HepG2 (cell line): Measurements from ENCODE around the gene PLA2G12B. TPM values are rescaled to one million over a fixed set of nuclear protein-coding genes. Genes with fewer than 3 reads are reported as not detected.

ENCODE experiments used
- IKZF4 ChIP-seq: sonication (generic); formaldehyde crosslinking; IDR thresholded peaks from 2 replicates; pipeline ENCODE4 v1.5.1; 2020; ENCODE audit warnings: borderline replicate concordance, mild to moderate bottlenecking, low read depth, missing genetic modification reagents; ENCODE audit errors: not compliant biosample characterization
- KDM6A ChIP-seq: IDR thresholded peaks from 2 replicates; pipeline ENCODE4 v1.6.1; 2016; ENCODE audit warnings: low read depth
- KIAA2018 ChIP-seq: sonication (generic); formaldehyde crosslinking; IDR thresholded peaks from 2 replicates; pipeline ENCODE4 v1.5.0; 2020; ENCODE audit warnings: mild to moderate bottlenecking, missing genetic modification reagents, borderline replicate concordance
- MTERF4 ChIP-seq: sonication (generic); formaldehyde crosslinking; IDR thresholded peaks from 2 replicates; pipeline ENCODE4 v1.8.0; 2023; ENCODE audit warnings: mild to moderate bottlenecking, missing genetic modification reagents
- PLRG1 ChIP-seq: fragments of 450-650 bp; conservative IDR thresholded peaks from 2 replicates; pipeline ENCODE4 v1.6.1; 2016
- SNAPC4 ChIP-seq: sonication (generic); formaldehyde crosslinking; IDR thresholded peaks from 2 replicates; pipeline ENCODE4 v1.4.0; 2020; ENCODE audit warnings: mild to moderate bottlenecking, missing genetic modification reagents
- TFDP2 ChIP-seq: sonication (generic); formaldehyde crosslinking; IDR thresholded peaks from 2 replicates; pipeline ENCODE4 v1.4.0; 2020; ENCODE audit warnings: missing genetic modification reagents
- ZMAT5 ChIP-seq: sonication (generic); formaldehyde crosslinking; IDR thresholded peaks from 2 replicates; pipeline ENCODE4 v1.5.0; 2020; ENCODE audit warnings: mild to moderate bottlenecking, low read depth, missing genetic modification reagents, borderline replicate concordance
- ZNF292 ChIP-seq: sonication (generic); formaldehyde crosslinking; IDR thresholded peaks from 2 replicates; pipeline ENCODE4 v1.8.1; 2022; ENCODE audit warnings: mild to moderate bottlenecking, low read depth, missing genetic modification reagents, borderline replicate concordance
- ZNF775 ChIP-seq: sonication (generic); formaldehyde crosslinking; IDR thresholded peaks from 2 replicates; pipeline ENCODE4 v1.4.0; 2020; ENCODE audit warnings: missing genetic modification reagents, mild to moderate bottlenecking, moderate library complexity, borderline replicate concordance
- ZNF782 ChIP-seq: sonication (generic); formaldehyde crosslinking; IDR thresholded peaks from 2 replicates; pipeline ENCODE4 v1.4.0; 2020; ENCODE audit warnings: missing genetic modification reagents, mild to moderate bottlenecking, borderline replicate concordance
- polyA plus RNA-seq, 8 experiments: library from polyadenylated mRNA; depleted of rRNA in 3 of 8; stranded (reverse) in 7 of 8; unstranded in 1 of 8; fragments of >200 nt; fragmentation: Illumina TruSeq in 4 of 8; extraction: Trizol in 4 of 8; gene quantifications; 2 replicates each; pipeline versions ENCODE4 v1.2.1 to v1.2.3, GENCODE V29; 2011 to 2016; ENCODE audit warnings: low read depth in 4 of 8, missing spikeins in 1 of 8, mixed read lengths in 1 of 8; ENCODE audit not compliant: insufficient read depth in 1 of 8
- total RNA-seq, 5 experiments: library from RNA; depleted of rRNA; stranded (reverse); fragments of >200 nt; fragmentation: Illumina TruSeq; extraction: Trizol; gene quantifications; 2 replicates each; pipeline ENCODE4 v1.2.3, GENCODE V29; 2016; ENCODE audit warnings: low read depth in 1 of 5

The PLA2G12B gene
- total and polyA plus RNA-seq, 2 of the 13 experiments (the other 11 are each of a cell fraction or from before 2014, with no cell fraction given): 7.7 to 38.0 TPM

- TF ChIP-seq ZMAT5 (no peak), ZNF782 (no peak), IKZF4 (no peak), ZNF292 (CRISPR knock-in tag) (no peak), SNAPC4 (CRISPR knock-in tag) (no peak), ZNF775 (CRISPR knock-in tag) (no peak), KDM6A (CRISPR knock-in tag) (no peak), MTERF4 (CRISPR knock-in tag) (no peak), PLRG1 (no peak), KIAA2018 (CRISPR knock-in tag) (no peak), TFDP2 (CRISPR knock-in tag) (no peak)
Observed at GRCh38 chr10:72954596-72955554, at the start of gene PLA2G12B (continued).
